Activated CD8-positive, alpha-beta memory T cell treated with anti-CD3 and anti-CD28 coated beads, Interleukin-2, amount 50 U/mL, for 1 hour (primary cell): ENCODE results near the gene MUC6.

Experiments
- DNase-seq: peaks from one replicate; pipeline ENCODE4 v3.0.0-alpha.2; 2020; ENCODE audit errors: extremely low read depth

The MUC6 gene

DNA sequence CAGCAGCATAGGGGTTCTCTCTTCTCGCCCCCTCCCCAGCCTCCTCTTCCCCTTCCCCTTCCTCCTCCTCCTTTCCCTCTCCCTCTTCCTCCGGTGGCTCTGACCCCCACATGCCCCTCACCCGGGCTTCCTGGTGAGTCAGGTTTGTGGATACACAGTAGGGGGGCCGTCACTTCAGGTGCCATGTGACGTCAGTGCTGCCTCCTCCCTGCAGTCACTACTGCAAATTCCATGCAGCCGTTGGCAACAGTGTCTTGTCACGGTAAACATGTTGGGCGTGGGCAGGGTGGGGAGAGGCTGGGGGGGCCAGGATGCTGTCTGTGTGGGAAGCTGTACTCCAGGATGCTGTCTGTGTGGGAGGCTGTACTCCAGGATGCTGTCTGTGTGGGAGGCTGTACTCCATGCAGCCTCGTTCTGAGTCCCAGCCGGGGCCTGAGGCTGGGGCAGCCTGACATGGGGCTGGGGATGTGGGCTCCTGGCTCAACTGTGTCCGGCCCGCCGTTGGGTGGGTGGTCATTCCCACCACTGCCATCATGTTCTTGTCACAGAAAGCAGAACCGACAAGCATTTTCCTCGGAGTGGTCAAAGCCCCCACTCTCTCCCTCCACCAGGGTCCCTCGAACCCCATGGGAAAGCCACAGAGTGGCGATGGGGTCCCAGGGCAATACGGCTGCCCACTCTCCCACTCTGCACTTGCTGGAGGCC, 35.8 kb upstream of the MUC6 start:
- DNase-seq, result no peak

DNA sequence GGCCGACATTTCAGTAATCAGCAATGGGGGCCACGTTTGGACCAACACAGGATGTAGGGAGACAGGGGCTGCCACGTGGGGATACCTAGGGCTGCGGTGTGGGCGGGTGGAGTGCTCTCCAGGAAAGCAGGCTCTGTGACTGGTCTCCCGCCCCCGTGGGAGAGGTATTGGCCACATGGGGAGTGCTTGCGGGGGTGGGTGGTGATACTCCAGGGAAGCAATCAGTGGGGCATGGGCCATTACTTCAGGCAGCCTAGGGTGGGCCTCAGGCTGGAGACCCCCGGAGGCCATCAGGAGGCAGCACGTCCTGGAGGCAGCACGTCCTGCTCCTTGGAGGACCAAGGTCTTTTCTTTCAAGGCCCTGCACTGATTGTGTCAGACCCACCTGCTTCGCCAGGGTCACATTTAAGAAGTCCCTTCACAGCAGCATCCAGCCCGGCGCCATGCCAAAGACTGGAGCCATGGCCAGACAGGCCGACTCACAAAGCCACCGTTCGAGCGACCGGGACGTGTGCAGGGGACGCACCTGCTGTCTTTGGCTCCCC, 35.1 kb upstream of the MUC6 start:
- no peak for DNase-seq

DNA sequence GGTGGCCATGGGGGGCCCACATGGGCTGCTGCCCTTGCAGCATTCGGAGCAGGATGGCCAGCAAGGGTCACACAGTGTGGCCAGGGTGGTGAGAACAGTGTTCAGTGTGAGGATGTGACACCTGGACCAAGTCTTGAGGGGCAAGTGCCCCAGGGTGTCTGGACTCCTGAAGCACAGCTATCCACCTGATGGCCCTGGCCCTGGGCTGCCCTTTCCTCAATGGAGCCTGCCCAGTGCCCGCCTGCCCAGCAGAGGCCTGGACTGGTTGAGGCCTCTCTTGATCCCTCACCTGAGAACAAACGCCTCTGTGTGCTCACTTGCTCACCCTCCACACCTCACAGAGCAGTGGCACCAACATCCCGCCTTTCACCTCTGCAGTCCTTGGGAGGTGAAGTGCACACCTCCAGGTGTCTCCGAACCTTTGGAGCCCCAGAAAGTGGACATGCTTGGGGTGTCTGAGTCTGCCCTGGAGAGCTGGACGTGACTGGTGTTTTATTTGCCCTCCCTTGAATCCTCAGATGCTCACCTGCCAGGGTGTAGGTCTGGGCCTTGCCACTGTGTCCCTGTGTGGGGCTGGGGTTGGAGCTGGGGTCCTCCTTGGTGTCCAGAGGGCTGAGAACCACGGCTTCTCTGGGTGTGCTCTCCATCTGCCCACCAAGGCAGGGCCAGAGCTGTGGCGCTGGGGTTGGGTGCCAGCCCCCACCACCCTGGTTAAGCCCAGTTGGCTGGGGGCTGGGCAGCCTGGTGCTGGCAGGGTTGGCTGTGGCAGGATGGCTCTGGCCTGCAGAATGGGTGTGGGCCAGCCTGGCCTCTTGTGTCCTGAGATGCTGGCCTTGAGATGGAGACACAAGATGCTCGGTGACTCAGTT, 34.3 kb upstream of the MUC6 start:
- no peak for DNase-seq

DNA sequence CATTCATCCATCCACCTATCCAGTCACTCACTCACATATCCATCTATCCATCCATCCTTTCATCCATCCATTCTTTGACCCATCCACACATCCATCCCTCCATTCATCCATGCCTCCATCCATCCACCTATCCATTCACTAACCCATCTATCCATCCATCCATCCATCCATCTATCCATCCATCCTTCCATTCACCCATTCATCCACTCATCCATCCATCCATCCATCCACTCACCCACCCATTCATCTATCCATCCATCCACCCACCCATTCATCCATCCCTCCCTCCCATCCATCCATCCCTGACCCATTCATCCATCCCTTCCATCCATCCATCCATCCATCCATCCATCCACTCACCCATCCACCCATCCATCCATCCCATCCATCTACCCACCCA, 33.2 kb upstream of the MUC6 start:
- DNase-seq, result no peak

DNA sequence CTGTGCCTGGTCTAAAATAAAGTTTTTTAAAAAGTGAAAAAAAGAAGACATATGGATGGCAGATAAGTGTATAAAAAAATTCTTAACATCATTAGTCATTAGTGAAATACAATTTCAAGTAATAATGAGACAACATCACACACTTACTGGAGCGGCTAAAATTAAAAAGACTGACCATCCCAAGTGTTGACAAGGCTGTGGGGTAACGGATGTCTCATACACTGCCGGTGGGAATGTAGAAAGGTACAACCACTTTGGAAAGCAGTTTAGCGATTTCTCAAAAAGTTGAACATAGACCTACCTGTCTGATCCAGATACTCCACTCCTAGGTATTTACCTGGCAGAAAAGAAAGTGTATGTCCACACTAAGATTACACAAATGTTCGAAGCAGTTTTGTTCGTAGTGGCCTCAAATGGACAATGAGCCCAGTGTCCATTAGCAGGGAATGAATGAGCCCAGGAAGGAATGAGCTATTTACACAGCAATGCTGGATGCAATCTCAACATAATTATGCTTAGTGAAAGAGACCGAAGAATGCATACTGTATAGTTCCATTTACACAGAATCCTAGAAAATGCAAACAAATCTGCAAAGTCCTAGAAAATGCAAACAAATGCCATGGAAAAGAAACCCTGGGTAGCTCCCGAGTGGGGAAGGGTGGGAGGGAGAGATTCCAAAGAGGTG, 31.4 kb upstream of the MUC6 start:
- DNase-seq, result no peak

DNA sequence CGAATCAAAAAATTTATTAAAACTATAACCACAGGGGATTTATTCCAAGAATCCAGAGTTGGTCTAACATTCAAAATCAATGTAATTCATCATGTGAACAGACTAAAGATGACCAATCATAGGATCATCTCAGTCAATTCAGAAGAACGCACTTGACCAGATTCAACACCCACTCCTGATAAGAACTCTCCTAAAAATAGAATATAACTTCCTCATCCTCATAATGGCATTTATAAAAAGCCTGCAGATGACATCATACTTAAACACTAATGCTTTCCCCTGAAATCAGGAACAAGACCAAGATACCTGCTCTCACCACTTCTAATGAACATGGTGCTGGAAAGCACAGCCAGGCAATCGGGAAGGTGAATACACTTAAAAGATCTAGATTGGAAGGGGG, 27.6 kb upstream of the MUC6 start:
- no peak for DNase-seq

DNA sequence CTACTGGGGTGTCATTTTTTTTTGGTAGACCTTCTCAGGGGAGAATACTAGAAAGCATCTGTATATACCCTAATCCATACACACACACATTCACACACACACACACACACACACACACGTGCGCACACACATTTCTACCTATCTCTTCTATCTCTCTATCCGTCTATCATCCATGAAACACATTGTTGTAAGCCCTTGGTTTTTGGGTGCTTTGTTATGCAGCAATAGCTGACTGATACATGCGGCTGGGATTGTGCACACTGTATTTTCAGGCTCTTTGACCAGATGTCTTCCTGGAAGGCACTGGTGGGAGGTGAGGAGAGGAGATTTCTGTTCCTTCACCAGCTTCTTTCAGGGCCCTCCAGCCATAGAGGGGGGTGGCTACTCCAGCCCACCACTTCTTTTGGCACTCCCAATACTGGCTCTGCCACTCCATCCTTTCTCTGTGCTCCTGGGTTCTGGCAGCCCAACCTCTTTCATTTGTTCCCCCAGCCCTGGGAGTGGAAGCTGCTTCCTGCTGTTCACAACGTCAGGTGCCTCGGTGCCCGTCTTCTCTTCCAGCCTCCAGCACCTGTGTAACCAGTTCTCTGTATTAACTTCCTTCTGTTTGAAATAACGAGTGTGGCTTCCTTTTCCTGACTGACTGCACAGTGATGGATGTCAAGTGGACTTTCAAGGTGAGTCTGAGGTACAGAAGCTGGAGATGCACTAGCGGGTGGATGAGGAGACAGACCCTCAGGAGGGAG, 25.7 kb upstream of the MUC6 start:
- no peak for DNase-seq

DNA sequence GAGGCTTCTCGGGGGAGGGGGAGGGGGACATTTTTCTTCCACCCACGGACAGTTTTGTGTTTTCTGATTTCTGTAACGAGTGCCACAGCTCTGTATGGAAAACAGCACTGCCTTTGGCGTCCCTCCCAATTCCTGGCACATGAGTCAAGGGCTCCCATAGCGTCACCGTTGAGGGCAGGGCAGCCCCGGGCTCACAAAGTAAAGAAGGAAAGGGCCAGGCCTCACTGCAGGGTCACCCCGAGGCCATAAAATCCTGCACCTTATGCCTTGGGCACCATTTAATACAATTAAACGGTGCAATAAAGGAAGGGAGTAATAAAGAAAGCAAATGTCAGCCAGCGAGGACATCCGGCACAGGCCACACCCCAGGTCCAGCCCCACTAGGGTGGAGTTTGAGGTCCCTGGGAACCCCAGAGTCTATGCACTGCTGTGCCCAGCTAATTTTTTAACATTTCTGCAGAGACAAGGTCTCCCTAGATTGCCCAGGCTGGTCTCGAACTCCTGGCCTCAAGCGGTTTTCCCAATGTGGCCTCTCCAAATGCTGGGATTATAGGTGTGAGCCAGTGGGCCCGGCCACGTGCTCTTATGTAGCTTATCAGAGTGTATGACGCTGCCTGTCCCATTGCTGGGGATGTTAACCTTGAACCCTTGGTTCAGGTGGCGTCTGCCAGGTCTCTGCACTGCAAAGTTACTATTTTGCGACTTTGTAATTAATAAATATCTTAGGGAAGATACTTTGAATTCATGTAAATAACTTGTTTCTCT, 24.5 kb upstream of the MUC6 start:
- DNase-seq, result no peak

DNA sequence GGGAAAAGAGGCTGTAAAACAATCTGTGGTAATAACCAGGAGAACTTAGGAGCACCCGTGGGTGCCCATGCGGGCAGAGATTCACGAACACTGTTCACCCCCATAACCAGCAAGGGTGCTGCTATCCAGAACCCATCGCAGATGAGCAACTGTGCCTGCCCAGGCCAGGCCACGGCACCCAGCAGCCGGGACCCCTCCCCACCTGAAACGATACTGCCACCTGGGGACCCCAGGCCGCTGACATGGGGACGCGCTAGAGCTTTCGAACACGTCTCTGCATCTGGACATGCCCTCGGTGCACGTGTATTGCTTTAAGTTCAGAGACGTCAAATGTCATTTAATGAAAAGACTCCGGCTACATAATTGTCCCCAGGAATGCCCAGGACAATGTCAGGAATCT, 23.9 kb upstream of the MUC6 start:
- no peak for DNase-seq

DNA sequence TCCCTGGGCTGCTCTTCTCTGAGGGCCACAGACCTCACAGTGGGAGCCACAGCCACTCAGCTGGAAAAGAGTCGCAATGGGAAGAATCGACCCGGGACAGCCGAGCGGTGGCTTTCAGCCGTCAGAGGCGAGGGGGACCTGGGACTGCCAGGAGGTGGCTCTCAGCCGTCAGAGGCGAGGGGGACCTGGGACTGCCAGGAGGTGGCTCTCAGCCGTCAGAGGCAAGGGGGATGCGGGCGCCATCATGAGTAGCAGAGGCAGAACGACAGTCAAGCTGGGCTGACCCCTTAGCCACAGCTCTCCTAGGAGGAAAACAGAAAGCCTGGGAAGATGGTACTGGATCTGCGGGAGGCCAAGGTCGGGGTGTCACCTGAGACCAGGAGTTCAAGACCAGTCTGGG, 23.2 kb upstream of the MUC6 start:
- no peak for DNase-seq

DNA sequence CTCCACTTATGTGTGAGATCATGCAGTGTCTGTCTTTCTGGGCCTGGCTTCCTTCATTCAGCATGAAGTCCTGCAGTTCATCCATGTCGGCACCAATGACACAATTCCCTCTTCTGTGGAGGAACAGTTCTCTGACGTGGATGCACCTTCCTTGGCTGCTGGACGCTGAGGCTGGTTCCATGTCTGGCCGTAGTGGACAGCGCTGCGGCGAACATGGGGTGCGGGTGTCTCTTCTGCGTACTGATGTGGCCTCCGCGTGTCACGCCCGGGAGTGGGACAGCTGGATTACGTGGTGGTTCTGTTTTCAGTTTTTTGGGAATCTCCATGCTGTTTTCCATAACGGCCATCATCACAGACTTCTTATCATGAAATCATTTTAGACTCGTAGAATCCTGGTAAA, 21.3 kb upstream of the MUC6 start:
- no peak for DNase-seq

DNA sequence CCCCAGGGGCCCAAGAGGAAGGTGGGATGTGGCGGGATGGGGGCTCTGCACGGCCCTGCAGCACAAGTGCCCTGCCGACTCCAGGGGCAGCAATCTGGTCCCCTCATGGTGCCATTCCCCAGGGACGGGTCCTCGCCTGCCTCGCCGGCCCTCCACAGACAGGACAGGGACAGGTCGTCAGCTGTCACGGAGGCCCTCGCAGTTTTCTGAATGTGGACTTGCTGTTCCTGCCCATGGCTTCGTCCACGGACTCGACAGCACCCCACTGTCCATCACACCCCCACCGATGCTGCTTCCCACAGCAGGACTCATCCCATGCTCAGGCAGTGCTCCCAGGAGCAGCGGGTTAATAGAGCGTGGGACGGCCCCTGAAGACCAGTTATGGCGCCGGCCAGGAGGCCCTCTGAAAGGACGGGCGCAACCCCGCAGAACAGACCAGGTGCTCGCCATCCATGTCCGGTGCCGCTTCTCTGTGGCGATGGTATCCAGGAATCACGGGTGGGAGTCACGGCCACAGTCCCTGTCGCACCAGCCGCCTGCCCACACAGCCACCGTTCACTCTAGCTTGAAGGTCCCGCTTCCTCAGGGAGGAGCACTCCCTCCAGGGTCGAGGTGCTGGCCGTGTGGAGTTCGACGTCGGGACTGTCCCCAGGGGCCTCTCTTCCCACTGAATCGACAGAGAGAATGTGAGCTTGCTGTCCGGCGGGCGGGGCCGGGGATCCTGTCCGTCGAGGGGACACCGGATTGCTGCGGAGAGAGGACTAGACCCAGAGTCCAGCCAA, 19.7 kb upstream of the MUC6 start:
- DNase-seq, result no peak

DNA sequence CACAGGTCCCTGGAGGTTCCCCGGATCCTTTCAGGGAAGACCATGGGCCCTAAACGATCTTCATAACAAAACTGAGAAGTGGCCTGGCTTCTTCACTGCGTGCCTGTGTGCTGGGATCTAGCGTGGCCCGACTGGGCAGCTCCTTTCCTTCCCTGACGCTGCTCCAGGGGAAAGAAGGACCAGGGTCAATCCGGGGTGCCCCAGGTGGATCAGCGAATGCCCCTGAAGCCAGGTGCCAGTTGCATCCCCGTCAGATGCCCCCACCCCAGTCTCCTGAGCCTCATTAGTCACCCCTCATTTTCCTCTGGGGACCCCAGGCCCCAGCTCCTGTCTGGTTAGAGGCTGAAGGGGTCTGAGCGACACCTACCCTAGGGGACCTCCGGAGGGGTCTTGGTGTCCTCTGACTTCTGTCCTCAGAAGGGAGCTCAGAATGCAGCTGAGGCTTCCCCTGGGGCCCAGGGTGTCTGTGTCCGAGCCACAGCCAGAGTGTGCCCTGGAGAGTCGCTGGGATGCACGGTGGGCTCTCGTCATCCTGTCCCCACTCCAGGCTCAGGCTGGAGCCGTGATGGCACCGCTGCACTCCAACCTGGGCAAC, 18.7 kb upstream of the MUC6 start:
- no peak for DNase-seq

DNA sequence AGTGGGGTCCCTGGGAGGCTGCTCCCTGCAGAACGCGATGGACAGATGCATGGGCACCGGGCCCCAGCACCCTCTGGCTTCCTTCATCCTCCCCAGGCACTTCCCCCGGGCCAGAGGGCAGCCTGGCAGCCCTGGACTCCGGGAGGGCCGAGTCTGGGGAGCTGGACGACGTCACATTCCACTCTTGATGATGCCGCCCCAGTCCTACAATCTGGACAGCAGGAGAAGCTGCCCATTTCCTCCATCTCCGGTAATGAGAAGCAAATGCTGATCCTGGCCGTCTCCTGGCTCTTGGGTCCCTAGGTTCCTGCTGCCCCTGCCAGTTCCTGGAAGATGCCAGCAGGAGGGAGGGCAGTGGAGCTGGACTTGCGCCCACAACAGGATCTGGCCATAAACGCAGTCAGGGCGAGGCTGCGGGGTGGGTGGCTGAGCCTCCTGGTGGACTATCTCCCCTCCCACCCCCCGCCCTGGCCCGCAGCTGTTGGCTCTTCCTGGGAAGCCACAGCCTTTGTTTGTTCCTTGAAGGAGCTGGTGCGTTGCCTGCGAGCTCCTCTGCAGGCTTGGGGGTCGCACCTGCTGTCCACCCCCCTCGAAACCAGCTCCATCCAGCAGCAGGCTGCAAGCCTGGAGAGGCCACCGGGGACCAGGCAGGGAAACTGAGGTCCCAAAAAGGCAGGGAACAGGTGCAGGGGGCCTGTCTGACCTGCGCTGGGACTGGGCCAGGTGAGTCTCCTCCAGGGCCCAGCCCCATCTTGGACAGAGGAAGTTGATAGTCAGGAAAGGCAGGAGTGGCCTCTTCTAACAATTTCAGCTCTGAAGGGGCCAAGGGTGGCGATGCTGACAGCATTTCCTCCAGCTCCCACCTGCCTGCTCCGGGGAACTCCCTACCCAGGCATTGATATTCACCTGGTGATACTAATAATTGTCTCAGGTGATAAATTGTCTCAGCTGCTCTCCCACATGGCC, 17.9 kb upstream of the MUC6 start:
- no peak for DNase-seq

DNA sequence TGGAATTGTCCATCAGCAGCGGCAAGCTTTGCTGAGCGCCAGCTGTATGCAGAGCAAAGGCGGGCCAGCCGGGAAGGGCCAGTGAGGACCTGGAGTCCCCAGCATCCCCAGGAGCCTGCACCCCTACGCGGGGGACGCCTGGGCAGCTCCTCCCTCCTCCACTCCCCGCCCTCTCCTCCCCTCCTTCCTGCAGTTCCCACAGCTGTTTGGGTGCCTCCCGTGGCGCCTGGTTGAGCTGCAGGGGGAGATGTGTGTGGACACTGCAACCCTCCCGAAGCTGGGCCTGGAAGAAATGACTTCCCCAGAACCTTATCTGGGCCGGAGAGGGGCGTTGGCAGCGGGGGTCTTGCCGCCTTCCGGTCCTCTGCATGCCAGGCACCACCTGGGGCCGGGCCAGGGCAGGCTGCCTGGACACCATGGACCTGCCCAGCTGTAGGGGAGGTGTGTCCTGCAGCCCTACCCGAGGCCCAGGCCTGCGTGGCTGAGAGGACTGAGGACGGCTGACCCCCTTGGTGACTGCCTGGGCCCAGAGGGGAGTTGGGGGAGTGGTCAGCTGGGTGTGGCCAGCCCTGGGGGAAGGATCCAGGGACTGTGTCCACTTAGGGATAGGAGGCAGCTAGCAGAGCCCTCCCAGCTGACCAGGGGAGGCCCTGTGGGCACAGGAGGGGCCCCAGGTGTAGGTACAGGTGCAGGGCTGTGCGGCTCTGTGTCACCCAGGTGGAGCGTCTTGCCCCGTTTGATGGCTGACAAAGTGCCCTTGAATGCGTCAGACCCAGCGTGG, 16.8 kb upstream of the MUC6 start:
- no peak for DNase-seq

DNA sequence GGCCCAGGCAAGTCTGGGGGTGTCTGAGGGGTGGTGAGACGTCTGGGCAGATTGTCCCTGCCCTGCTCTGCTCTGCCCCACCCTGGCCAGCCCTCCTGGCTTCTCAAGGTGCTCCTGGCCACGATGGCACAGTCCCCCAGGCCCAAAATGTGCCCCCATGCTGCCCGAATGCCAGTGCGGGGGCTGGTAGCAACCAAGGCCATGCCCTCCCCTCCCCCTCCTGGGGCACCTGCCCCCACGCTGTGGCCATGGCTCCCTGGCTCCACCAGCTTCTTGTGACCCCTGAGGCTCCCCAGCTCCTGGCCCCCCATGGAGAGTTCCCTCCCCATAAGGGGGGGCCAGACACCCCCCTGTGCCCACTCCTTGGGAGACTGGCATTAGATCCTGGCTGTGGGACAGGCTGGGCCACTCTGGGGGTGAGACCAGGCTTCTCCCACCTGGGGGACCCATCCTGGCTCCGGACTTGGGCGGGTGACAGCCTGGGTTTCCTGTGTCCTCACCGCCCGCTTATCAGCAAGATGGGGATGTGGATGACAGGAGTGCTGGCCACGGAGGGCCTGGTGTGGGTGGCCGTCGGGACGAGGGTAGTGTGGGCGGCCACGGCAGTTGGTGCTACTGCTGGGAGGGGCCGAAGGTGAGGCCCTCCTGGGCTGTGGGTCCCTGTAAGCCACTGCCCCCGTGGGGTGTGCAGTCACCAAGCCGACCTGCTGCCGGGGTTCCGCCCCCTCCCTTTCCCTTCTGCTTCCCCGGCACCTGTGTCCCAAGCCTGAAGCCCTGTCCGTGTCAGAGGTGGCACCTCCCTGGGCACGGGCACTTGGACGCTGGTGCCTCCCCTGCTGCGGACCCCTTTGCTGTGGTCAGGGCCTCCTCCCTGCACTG, 15.9 kb upstream of the MUC6 start:
- DNase-seq, result no peak
